GM12878 (cell line): ENCODE results near the gene MLLT3. TPM values are rescaled to one million over a fixed set of nuclear protein-coding genes. Genes with fewer than 3 reads are reported as not detected.

Source experiments
- ATAC-seq: fragments of 200-7000 bp; cut with Tn5 transposase; 3 replicates; pipeline ENCODE4 v1.9.1; 2020; ENCODE audit warnings: mild to moderate bottlenecking, moderate library complexity
- BruUV-seq: library from RNA; stranded (reverse); fragments of 400-500 nt; replicated peaks from 2 replicates; lab custom pipeline; 2021; lab: Mats Ljungman, UMichigan
- CTCF ChIA-PET: fragments of 300-600 bp; sonication (Branson Sonifier 250); formaldehyde crosslinking; extraction: SDS; loops from one replicate; lab custom pipeline; 2021; ENCODE audit warnings: inconsistent platforms; lab: Yijun Ruan, JAX
- POLR2A ChIA-PET: fragments of 350-600 bp; formaldehyde crosslinking; extraction: SDS; loops from one replicate; lab custom pipeline; 2021; ENCODE audit warnings: inconsistent platforms; lab: Charles Lee
- RAD21 ChIA-PET: fragments of 300-600 bp; sonication (Branson Sonifier 250); formaldehyde crosslinking; loops from one replicate; lab custom pipeline; 2023; ENCODE audit warnings: antibody characterized with exemption; ENCODE audit not compliant: unreplicated experiment; lab: Charles Lee
- SMC1A ChIA-PET: fragments of 300-600 bp; sonication (Branson Sonifier 250); formaldehyde crosslinking; loops from one replicate; lab custom pipeline; 2023; ENCODE audit not compliant: unreplicated experiment, uncharacterized antibody; lab: Charles Lee
- DNase-seq: peaks from one replicate; pipeline ENCODE4 v3.0.0-alpha.2; 2011; ENCODE audit warnings: low read depth, low spot score
- FAIRE-seq: peaks from 3 replicates; lab custom pipeline; 2011; peaks lifted over from hg19 to GRCh38; lab: Jason Lieb, UNC
- H2AFZ ChIP-seq: 2 replicates; pipeline ENCODE4 v1.6.0; 2011; ENCODE audit warnings: low read depth, low read length, control low read depth; ENCODE audit not compliant: control insufficient read depth
- H3K27ac ChIP-seq: 2 replicates; pipeline ENCODE4 v1.5.1; 2011; ENCODE audit warnings: control low read depth; ENCODE audit not compliant: control insufficient read depth, insufficient read depth
- H3K27me3 ChIP-seq, 2 experiments: replicated peaks in 1 of 2; 2 replicates each; pipeline versions ENCODE4 v1.6.0 to v1.6.1; 2011; ENCODE audit warnings: low read length in 1 of 2; ENCODE audit not compliant: control insufficient read depth in 2 of 2, insufficient read depth in 2 of 2
- H3K36me3 ChIP-seq, 2 experiments: 2 replicates each; pipeline ENCODE4 v1.5.1; 2011; ENCODE audit warnings: low read length in 1 of 2; ENCODE audit not compliant: control insufficient read depth in 2 of 2, insufficient read depth in 2 of 2
- H3K4me1 ChIP-seq: 2 replicates; pipeline ENCODE4 v1.6.1; 2011; ENCODE audit warnings: mild to moderate bottlenecking, low read length, moderate library complexity, mixed read lengths; ENCODE audit not compliant: control insufficient read depth, insufficient read depth
- H3K4me2 ChIP-seq: 2 replicates; pipeline ENCODE4 v1.6.0; 2011; ENCODE audit warnings: control low read depth; ENCODE audit not compliant: control insufficient read depth, insufficient read depth
- H3K4me3 ChIP-seq: fragments of 200-600 bp; sonication (generic); 2 replicates; pipeline ENCODE4 v1.5.1; 2016
- H3K79me2 ChIP-seq: 2 replicates; pipeline ENCODE4 v1.6.0; 2011; ENCODE audit warnings: low read length; ENCODE audit not compliant: control insufficient read depth, insufficient read depth
- H3K9ac ChIP-seq: 2 replicates; pipeline ENCODE4 v1.8.0; 2011; ENCODE audit warnings: low read length, control low read depth, mixed read lengths; ENCODE audit not compliant: control insufficient read depth, insufficient read depth
- H3K9me3 ChIP-seq: replicated peaks from 3 replicates; pipeline ENCODE4 v1.5.1; 2011; ENCODE audit warnings: mild to moderate bottlenecking, low read length; ENCODE audit not compliant: control insufficient read depth, insufficient read depth
- H4K20me1 ChIP-seq: 2 replicates; pipeline ENCODE4 v1.6.0; 2011; ENCODE audit not compliant: control insufficient read depth, insufficient read depth
- ATF2 ChIP-seq: IDR thresholded peaks from 2 replicates; pipeline ENCODE4 v1.6.1; 2012; ENCODE audit warnings: low read length, inconsistent platforms
- CBFB ChIP-seq: IDR thresholded peaks from 2 replicates; pipeline ENCODE4 v1.6.1; 2016; ENCODE audit warnings: antibody characterized with exemption, low read depth
- FOXK2 ChIP-seq: fragments of 450-650 bp; IDR thresholded peaks from 2 replicates; pipeline ENCODE4 v1.6.1; 2017; ENCODE audit warnings: mild to moderate bottlenecking, moderate library complexity
- HDAC6 ChIP-seq: fragments of 200-600 bp; sonication (generic); IDR thresholded peaks from one replicate; pipeline ENCODE4 v1.8.0; 2017; ENCODE audit warnings: antibody characterized with exemption; ENCODE audit not compliant: unreplicated experiment
- HDGF ChIP-seq: fragments of 450-650 bp; IDR thresholded peaks from 2 replicates; pipeline ENCODE4 v1.6.1; 2016; ENCODE audit warnings: antibody characterized with exemption
- IKZF2 ChIP-seq, 2 experiments: fragments of 450-650 bp; IDR thresholded peaks; 2 replicates each; pipeline ENCODE4 v1.6.1; 2017; ENCODE audit warnings: mild to moderate bottlenecking in 2 of 2, moderate library complexity in 2 of 2
- KAT2A ChIP-seq: conservative IDR thresholded peaks from 2 replicates; pipeline ENCODE4 v1.6.1; 2011; ENCODE audit warnings: low read depth, low read length; ENCODE audit not compliant: control insufficient read depth
- NRF1 ChIP-seq: conservative IDR thresholded peaks from 2 replicates; pipeline ENCODE4 v1.6.1; 2011; ENCODE audit warnings: mild to moderate bottlenecking, low read depth, low read length, improper control_type of control experiment
- PKNOX1 ChIP-seq: fragments of 450-650 bp; IDR thresholded peaks from 2 replicates; pipeline ENCODE4 v1.6.1; 2016; ENCODE audit warnings: mild to moderate bottlenecking
- RELB ChIP-seq: fragments of 450-650 bp; IDR thresholded peaks from 2 replicates; pipeline ENCODE4 v1.6.1; 2017; ENCODE audit warnings: low read depth, mild to moderate bottlenecking, moderate library complexity
- SIN3A ChIP-seq: IDR thresholded peaks from 2 replicates; pipeline ENCODE4 v1.6.1; 2012; ENCODE audit warnings: low read depth, low read length, improper control_type of control experiment
- SPI1 ChIP-seq: IDR thresholded peaks from 2 replicates; pipeline ENCODE4 v1.6.1; 2011; ENCODE audit warnings: low read depth, mild to moderate bottlenecking, low read length, moderate library complexity, borderline replicate concordance; ENCODE audit not compliant: insufficient read depth
- SREBF1 ChIP-seq: IDR thresholded peaks from 2 replicates; pipeline ENCODE4 v1.6.1; 2012; ENCODE audit warnings: mild to moderate bottlenecking, low read length
- STAT3 ChIP-seq: IDR thresholded peaks from 2 replicates; pipeline ENCODE4 v1.6.1; 2011; ENCODE audit warnings: low read depth, low read length, improper control_type of control experiment
- ZBTB4 ChIP-seq: fragments of 450-650 bp; formaldehyde crosslinking; IDR thresholded peaks from 2 replicates; pipeline ENCODE4 v1.4.0; 2022; ENCODE audit warnings: mild to moderate bottlenecking, moderate library complexity
- WGBS: methylation state at CpG from one replicate; pipeline ENCODE4 v1.1.6; 2016; ENCODE audit warnings: low lambda C conversion rate; ENCODE audit not compliant: insufficient replicate concordance, insufficient coverage; ENCODE audit errors: missing lambda C conversion rate; 5-methylcytosine and 5-hydroxymethylcytosine counted together
- in situ Hi-C: fragments of 300-500 bp; cut with MboI; formaldehyde crosslinking; loops from 9 replicates; pipeline ENCODE4 v1.14.3; 2018; ENCODE audit warnings: mixed read lengths
- intact Hi-C: fragments of 100-400 bp; cut with micrococcal nuclease; formaldehyde crosslinking; loops from one replicate; pipeline ENCODE4 v1.14.2; 2022; ENCODE audit not compliant: unreplicated experiment
- polyA plus RNA-seq, 11 experiments: library from polyadenylated mRNA; depleted of rRNA in 4 of 11; unstranded in 6 of 11; stranded (reverse) in 5 of 11; fragments of >200 nt; fragmentation: Nextera tagmentation in 4 of 11; fragmentation: Illumina TruSeq in 1 of 11; extraction: Ambion mirVana in 4 of 11; extraction: Trizol in 1 of 11; gene quantifications; 1 replicate in 1 of 11; 2 replicates in 10 of 11; pipeline versions ENCODE4 v1.2.1 to v1.2.3, GENCODE V29; 2011 to 2016; ENCODE audit warnings: inconsistent platforms in 2 of 11, missing spikeins in 2 of 11, low read depth in 1 of 11
- total RNA-seq, 4 experiments: library from RNA; depleted of rRNA in 3 of 4; stranded (reverse); fragments of >200 nt in 3 of 4; fragmentation: Illumina TruSeq in 1 of 4; extraction: Trizol in 1 of 4; gene quantifications; 2 replicates each; pipeline versions ENCODE4 v1.2.1 to v1.2.3, GENCODE V29; 2013 to 2021

MLLT3 gene
- total and polyA plus RNA-seq, 10 of the 15 experiments (the other 5 are each of a cell fraction or from before 2014, with no cell fraction given): 17.7 to 72.3 (median 35.6) TPM

GRCh38 chr9:20582150-20582549, 40.1 kb downstream of the MLLT3 start:
- Histone ChIP-seq H2AFZ (no peak overlapping the region), H4K20me1 (no peaks in the 10 kb centered on the region), H3K4me3 (no peak overlapping the region), H3K27ac (peak overlapping the region; percentile 46), H3K27me3 (no peaks in the 10 kb centered on the region), H3K4me1 (peaks cover 16% of the 10 kb centered on the region), H3K36me3 (peaks cover 0 to 2% of the 10 kb centered on the region in 2 experiments; a peak in 2 of 4 replicates), H3K9ac (no peak overlapping the region), H3K4me2 (no peak overlapping the region), H3K9me3 (peaks cover 24% of the 10 kb centered on the region), H3K79me2 (peaks cover 25% of the 10 kb centered on the region)
- no TSS peak for BruUV-seq
- ChIA-PET CTCF (interaction anchor here (1.0 kb wide), 1 partner anchor 14 kb away, joined by 3 read pairs; no protein-coding TSS in a partner anchor), RAD21 (interaction anchor here (0.7 kb wide), 1 partner anchor 33 kb away, joined by 3 read pairs; no protein-coding TSS in a partner anchor), POLR2A (interaction anchor here (1.3 kb wide), 1 partner anchor 14 kb away, joined by 3 read pairs; no protein-coding TSS in a partner anchor), SMC1A (interaction anchor here (0.6 to 1.9 kb wide), 5 partner anchors 12 to 76 kb away, joined by 3 to 6 read pairs (median 3); partner anchors contain the start of gene MLLT3)
- peak; percentile 87 for ATAC-seq
- in situ Hi-C loops: no loop called here
- peak; percentile 37 for DNase-seq
- intact Hi-C loops: loop anchor here (5.0 kb wide), 1 partner anchor 40 kb away; the partner anchor contains the start of gene MLLT3
- 4% methylated on average over 3 of the region's 3 CpGs for WGBS
- FAIRE-seq: peak; percentile 57
- TF ChIP-seq ZBTB4 (no peak), CBFB (no peak; the same call in 1 of the 2 replicates), HDGF (no peak), SREBF1 (no peak), STAT3 (no peak), PKNOX1 (no peak), SIN3A (no peak), IKZF2 (IDR thresholded peaks at IDR 0.05) (peak in 1 of 2 experiments; percentile 74; a peak in 1 of 4 replicates), SPI1 (peak; percentile 53; the same call in 1 of the 2 replicates), ATF2 (peak; percentile 95), HDAC6 (no peak), NRF1 (no peak), KAT2A (no peak), RELB (peak; percentile 54; the same call in 1 of the 2 replicates), FOXK2 (no peak)
